SK-N-SH (cell line): ENCODE data around the gene AWAT1.

Source experiments
- CTCF ChIP-seq: fragments of 200-600 bp; sonication (generic); IDR thresholded peaks from 2 replicates; pipeline ENCODE4 v1.6.1; 2017; ENCODE audit warnings: antibody characterized with exemption, mild to moderate bottlenecking, moderate library complexity
- FOXJ3 ChIP-seq: sonication (generic); formaldehyde crosslinking; IDR thresholded peaks from 2 replicates; pipeline ENCODE4 v1.5.1; 2020; ENCODE audit warnings: mild to moderate bottlenecking, missing genetic modification reagents
- RAD21 ChIP-seq: IDR thresholded peaks from 2 replicates; pipeline ENCODE4 v1.6.1; 2012; ENCODE audit warnings: mild to moderate bottlenecking, low read length
- SIN3A ChIP-seq: IDR thresholded peaks from 2 replicates; pipeline ENCODE4 v1.6.1; 2012; ENCODE audit warnings: low read depth, mild to moderate bottlenecking, low read length, moderate library complexity, borderline replicate concordance

GRCh38 chrX:70241501-70241900 is 7.0 kb downstream of the AWAT1 start:
- TF ChIP-seq SIN3A (no peak), CTCF (no peak), RAD21 (no peak), FOXJ3 (CRISPR knock-in tag) (no peak)
